HL-60 (cell line): ENCODE measurements around the gene ZP4.

Source experiments
- DNase-seq, 2 experiments: peaks; one replicate each; pipeline ENCODE4 v3.0.0-alpha.2; 2010 to 2020; ENCODE audit warnings: low read depth in 1 of 2, low spot score in 1 of 2
- H3K27ac ChIP-seq: fragments of 250-450 bp; sonication (Bioruptor Pico); replicated peaks from 2 replicates; pipeline ENCODE4 v1.5.1; 2020; ENCODE audit warnings: mild to moderate bottlenecking, moderate library complexity
- H3K27me3 ChIP-seq: fragments of 250-450 bp; sonication (Bioruptor Pico); 2 replicates; pipeline ENCODE4 v1.5.1; 2021; ENCODE audit warnings: mild to moderate bottlenecking, moderate library complexity; ENCODE audit not compliant: insufficient read depth, poor library complexity, severe bottlenecking
- H3K4me3 ChIP-seq: replicated peaks from 2 replicates; pipeline ENCODE4 v1.5.1; 2011; ENCODE audit warnings: mild to moderate bottlenecking, control low read depth, low read length; ENCODE audit not compliant: insufficient read depth
- GABPA ChIP-seq: IDR thresholded peaks from 2 replicates; pipeline ENCODE4 v1.6.1; 2012; ENCODE audit warnings: low read depth
- POLR2AphosphoS5 ChIP-seq: IDR thresholded peaks from 2 replicates; pipeline ENCODE4 v1.6.1; 2012; ENCODE audit warnings: low read depth
- SPI1 ChIP-seq: IDR thresholded peaks from 2 replicates; pipeline ENCODE4 v1.6.1; 2012; ENCODE audit warnings: low read depth, mild to moderate bottlenecking, borderline replicate concordance
- TF ChIP-seq, protein P1 (sequence below): IDR thresholded peaks from one replicate; pipeline ENCODE4 v1.5.1; 2011; ENCODE audit warnings: low read length, control low read depth, inconsistent platforms; ENCODE audit not compliant: insufficient read depth
- TF ChIP-seq, protein P2 (sequence below): IDR thresholded peaks from 2 replicates; pipeline ENCODE4 v1.6.1; 2012; ENCODE audit warnings: low read depth; ENCODE audit not compliant: insufficient replicate concordance

The ZP4 gene

GRCh38 chr1:237834461-237834860, 56.3 kb downstream of the ZP4 start:
- Histone ChIP-seq H3K27ac (no peak overlapping the region), H3K4me3 (no peak overlapping the region), H3K27me3 (no peaks in the 10 kb centered on the region)
- DNase-seq: no peak
- TF ChIP-seq SPI1 (no peak), GABPA (no peak), POLR2AphosphoS5 (no peak)
- TF ChIP-seq, protein P1, sequence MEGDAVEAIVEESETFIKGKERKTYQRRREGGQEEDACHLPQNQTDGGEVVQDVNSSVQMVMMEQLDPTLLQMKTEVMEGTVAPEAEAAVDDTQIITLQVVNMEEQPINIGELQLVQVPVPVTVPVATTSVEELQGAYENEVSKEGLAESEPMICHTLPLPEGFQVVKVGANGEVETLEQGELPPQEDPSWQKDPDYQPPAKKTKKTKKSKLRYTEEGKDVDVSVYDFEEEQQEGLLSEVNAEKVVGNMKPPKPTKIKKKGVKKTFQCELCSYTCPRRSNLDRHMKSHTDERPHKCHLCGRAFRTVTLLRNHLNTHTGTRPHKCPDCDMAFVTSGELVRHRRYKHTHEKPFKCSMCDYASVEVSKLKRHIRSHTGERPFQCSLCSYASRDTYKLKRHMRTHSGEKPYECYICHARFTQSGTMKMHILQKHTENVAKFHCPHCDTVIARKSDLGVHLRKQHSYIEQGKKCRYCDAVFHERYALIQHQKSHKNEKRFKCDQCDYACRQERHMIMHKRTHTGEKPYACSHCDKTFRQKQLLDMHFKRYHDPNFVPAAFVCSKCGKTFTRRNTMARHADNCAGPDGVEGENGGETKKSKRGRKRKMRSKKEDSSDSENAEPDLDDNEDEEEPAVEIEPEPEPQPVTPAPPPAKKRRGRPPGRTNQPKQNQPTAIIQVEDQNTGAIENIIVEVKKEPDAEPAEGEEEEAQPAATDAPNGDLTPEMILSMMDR: no peak
- TF ChIP-seq, protein P2, sequence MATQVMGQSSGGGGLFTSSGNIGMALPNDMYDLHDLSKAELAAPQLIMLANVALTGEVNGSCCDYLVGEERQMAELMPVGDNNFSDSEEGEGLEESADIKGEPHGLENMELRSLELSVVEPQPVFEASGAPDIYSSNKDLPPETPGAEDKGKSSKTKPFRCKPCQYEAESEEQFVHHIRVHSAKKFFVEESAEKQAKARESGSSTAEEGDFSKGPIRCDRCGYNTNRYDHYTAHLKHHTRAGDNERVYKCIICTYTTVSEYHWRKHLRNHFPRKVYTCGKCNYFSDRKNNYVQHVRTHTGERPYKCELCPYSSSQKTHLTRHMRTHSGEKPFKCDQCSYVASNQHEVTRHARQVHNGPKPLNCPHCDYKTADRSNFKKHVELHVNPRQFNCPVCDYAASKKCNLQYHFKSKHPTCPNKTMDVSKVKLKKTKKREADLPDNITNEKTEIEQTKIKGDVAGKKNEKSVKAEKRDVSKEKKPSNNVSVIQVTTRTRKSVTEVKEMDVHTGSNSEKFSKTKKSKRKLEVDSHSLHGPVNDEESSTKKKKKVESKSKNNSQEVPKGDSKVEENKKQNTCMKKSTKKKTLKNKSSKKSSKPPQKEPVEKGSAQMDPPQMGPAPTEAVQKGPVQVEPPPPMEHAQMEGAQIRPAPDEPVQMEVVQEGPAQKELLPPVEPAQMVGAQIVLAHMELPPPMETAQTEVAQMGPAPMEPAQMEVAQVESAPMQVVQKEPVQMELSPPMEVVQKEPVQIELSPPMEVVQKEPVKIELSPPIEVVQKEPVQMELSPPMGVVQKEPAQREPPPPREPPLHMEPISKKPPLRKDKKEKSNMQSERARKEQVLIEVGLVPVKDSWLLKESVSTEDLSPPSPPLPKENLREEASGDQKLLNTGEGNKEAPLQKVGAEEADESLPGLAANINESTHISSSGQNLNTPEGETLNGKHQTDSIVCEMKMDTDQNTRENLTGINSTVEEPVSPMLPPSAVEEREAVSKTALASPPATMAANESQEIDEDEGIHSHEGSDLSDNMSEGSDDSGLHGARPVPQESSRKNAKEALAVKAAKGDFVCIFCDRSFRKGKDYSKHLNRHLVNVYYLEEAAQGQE: no peak

DNA sequence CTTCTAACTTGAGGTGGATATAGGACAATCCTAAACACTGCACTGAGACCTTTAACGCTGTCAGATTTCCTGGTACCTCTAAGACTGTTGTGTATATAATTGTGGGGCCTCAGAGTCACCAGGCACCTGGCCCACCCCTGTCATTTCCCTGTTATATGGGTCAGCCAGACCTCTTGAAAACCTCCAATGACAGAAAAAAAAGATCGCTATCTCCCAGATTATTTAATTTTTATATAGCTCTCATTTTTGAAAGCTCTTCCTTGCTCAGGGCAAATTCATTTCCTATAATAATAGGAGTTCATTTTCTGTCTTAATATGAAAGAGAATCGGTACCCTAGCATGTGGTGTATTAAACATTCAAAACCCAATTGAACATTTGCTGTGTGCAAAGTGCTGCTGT, 56.7 kb downstream of the ZP4 start:
- H3K27ac ChIP-seq: no peak overlapping the region
- no peak for DNase-seq
- H3K4me3 ChIP-seq: no peak overlapping the region
- TF ChIP-seq, protein P2: no peak
- TF ChIP-seq, protein P1: no peak
- TF ChIP-seq POLR2AphosphoS5 (no peak), SPI1 (no peak), GABPA (no peak)
- H3K27me3 ChIP-seq: no peaks in the 10 kb centered on the region

DNA sequence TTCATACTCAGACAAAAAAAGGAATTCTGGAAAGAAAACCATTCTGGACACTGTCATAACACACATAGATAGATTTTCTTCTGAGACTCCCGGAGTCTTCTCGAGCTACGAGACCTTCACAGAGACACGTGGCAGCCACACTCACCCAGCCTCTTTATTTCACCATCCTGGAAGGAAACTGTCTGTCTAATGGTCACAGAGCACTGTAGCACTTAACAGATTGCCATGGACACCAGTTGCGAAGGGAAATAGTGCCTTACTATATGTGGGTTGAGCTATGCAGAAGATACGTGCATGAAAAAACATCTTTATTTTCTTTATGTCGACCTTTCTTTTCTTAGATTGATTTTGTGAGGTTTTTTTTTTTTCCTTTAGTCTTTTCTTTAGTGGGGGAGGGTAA, 57.9 kb downstream of the ZP4 start:
- no peak overlapping the region for H3K27ac ChIP-seq
- no peak for DNase-seq
- TF ChIP-seq, protein P2: no peak
- TF ChIP-seq GABPA: no peak
- no peak overlapping the region for H3K4me3 ChIP-seq
- H3K27me3 ChIP-seq: no peaks in the 10 kb centered on the region
